Measurements from ENCODE around the gene C11orf91.

GRCh38 chr11:33674035-33674814, 26.4 kb downstream of the C11orf91 start:
- no peak for TF ChIP-seq CTCF (IDR thresholded peaks at IDR 0.05)
- no peak for TF ChIP-seq POLR2A (IDR thresholded peaks at IDR 0.05; ENCODE audit: low read depth)
- no peak for TF ChIP-seq POLR2AphosphoS5 (IDR thresholded peaks at IDR 0.05)
- no peak for TF ChIP-seq EP300 (IDR thresholded peaks at IDR 0.05)

All from esophagus muscularis mucosa (tissue), 4 donors.